ENCODE measurements around the gene TMC5. TPM values are rescaled to one million over a fixed set of nuclear protein-coding genes. Genes with fewer than 3 reads are reported as not detected.

Gene TMC5
- polyA plus RNA-seq, 1 experiment: not detected

- Histone ChIP-seq H3K9me3 (ENCODE audit: control insufficient read depth, insufficient read depth, low read length) (no peaks in the 10 kb centered on the region; the same call in 1 of the 2 replicates), H3K27me3 (ENCODE audit: control insufficient read depth, insufficient read depth, low read length) (no peaks in the 10 kb centered on the region), H3K4me3 (ENCODE audit: low read depth, low read length) (no peak overlapping the region), H3K27ac (ENCODE audit: low read depth, low read length) (no peak overlapping the region)
- ChIA-PET CTCF (interaction anchor here (1.2 to 7.8 kb wide), 2 partner anchors 15 to 432 kb away, joined by 3 to 70 read pairs; no protein-coding TSS in a partner anchor), POLR2A (interaction anchor here (0.7 kb wide), 1 partner anchor 290 kb away, joined by 5 read pairs; no protein-coding TSS in a partner anchor)
- DNase-seq (ENCODE audit: low read depth, low spot score): no peak
- no peak for TF ChIP-seq CTCF (IDR thresholded peaks at IDR 0.05; ENCODE audit: low read depth, low read length)
Measured at GRCh38 chr16:19517424-19518089, 99.9 kb downstream of the TMC5 start.

- DNase-seq (ENCODE audit: low read depth, low spot score): no peak
- H3K27me3 ChIP-seq (ENCODE audit: control insufficient read depth, insufficient read depth, low read length): no peaks in the 10 kb centered on the region
- TF ChIP-seq CTCF (IDR thresholded peaks at IDR 0.05; ENCODE audit: low read depth, low read length): no peak
- H3K9me3 ChIP-seq (ENCODE audit: control insufficient read depth, insufficient read depth, low read length): no peaks in the 10 kb centered on the region; the same call in 1 of the 2 replicates
- no peak overlapping the region for H3K4me3 ChIP-seq (ENCODE audit: low read depth, low read length)
- CTCF ChIA-PET: no interaction called here
- no peak overlapping the region for H3K27ac ChIP-seq (ENCODE audit: low read depth, low read length)
- POLR2A ChIA-PET: no interaction called here
Measured at GRCh38 chr16:19518388-19518787, 100.7 kb downstream of the TMC5 start.

GRCh38 chr16:19520861-19521331 is 103.2 kb downstream of the TMC5 start:
- Histone ChIP-seq H3K27me3 (ENCODE audit: control insufficient read depth, insufficient read depth, low read length) (no peaks in the 10 kb centered on the region), H3K4me3 (ENCODE audit: low read depth, low read length) (peak overlapping the region; percentile 88), H3K9me3 (ENCODE audit: control insufficient read depth, insufficient read depth, low read length) (no peaks in the 10 kb centered on the region; the same call in 1 of the 2 replicates), H3K27ac (ENCODE audit: low read depth, low read length) (peak overlapping the region; percentile 84)
- no peak for TF ChIP-seq CTCF (IDR thresholded peaks at IDR 0.05; ENCODE audit: low read depth, low read length)
- DNase-seq (ENCODE audit: low read depth, low spot score): no peak
- ChIA-PET CTCF (interaction anchor here (0.6 to 3.0 kb wide), 2 partner anchors 10 to 18 kb away, joined by 3 to 20 read pairs; no protein-coding TSS in a partner anchor), POLR2A (interaction anchor here (0.7 to 1.4 kb wide), 2 partner anchors 34 to 407 kb away, joined by 4 to 5 read pairs; partner anchors contain the start of gene VPS35L)

GRCh38 chr16:19521471-19522396 is 104.1 kb downstream of the TMC5 start, which contains the start of gene GDE1:
Gene GDE1 (minus strand): TSS chr16:19522098. CDS start chr16:19521964, 134 bp downstream.
- TF ChIP-seq CTCF (IDR thresholded peaks at IDR 0.05; ENCODE audit: low read depth, low read length): peak; percentile 49
- POLR2A ChIA-PET: interaction anchor here (0.6 to 1.4 kb wide), 2 partner anchors 34 to 467 kb away, joined by 5 to 9 read pairs; partner anchors contain the start of gene VPS35L
- DNase-seq (ENCODE audit: low read depth, low spot score): peak; percentile 62
- Histone ChIP-seq H3K27ac (ENCODE audit: low read depth, low read length) (peak within 1 kb of the TSS; percentile 84), H3K9me3 (ENCODE audit: control insufficient read depth, insufficient read depth, low read length) (no peaks in the 10 kb centered on the region; the same call in 1 of the 2 replicates), H3K4me3 (ENCODE audit: low read depth, low read length) (peak within 1 kb of the TSS; percentile 88), H3K27me3 (ENCODE audit: control insufficient read depth, insufficient read depth, low read length) (no peaks in the 10 kb centered on the region)
- CTCF ChIA-PET: interaction anchor here (0.6 to 3.0 kb wide), 2 partner anchors 11 to 19 kb away, joined by 3 to 20 read pairs; no protein-coding TSS in a partner anchor

Measured in AG04450 (cell line).